ENCODE data around the gene ARFGAP2. TPM values are rescaled to one million over a fixed set of nuclear protein-coding genes. Genes with fewer than 3 reads are reported as not detected.
"Not testable (repeated sequence)": the region's sequence is repeated elsewhere in the genome, so short reads cannot be mapped to it uniquely, and the experiment has no call there.

Gene ARFGAP2
- total RNA-seq, 3 donors from 2014 or later, result 139 to 183 (median 175) TPM

DNA sequence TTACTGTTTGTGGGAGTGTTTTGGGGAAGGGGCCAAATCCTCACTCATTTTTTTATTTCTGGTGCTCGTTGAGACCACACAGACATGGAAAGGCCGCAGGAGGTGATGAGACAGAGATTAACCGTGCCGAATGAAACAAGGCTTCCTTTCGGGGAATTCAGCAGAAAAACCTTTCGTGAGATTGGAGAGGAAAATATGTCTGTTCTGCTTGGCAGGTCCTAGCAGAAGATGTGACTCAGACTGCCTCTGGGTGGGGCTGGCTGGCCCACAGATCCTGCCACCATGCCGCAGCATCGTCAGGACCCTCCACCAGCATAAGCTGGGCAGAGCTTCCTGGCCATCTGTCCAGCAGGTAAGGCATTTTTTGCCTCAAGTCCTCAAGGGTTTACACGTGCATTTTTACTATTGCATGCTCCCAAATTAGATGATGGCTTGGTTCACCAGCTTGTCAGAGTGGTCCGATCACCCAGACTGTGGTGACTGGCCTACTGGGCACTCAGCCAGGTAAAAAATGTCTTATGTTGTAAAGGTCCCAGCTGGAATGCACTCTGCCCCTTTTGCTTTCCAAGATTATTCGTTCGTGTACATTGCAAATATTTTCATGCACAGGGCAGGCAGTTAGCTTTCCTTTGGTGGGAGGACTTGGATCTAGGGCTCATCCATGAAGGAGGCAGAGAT, 39.6 kb upstream of the ARFGAP2 start:
- Histone ChIP-seq H3K36me3 (no peaks in the 10 kb centered on the region), H3K27ac (peak overlapping the region; percentile 93), H3K9me3 (no peaks in the 10 kb centered on the region), H3K27me3 (no peaks in the 10 kb centered on the region), H3K4me3 (peak overlapping the region; percentile 53 to 76 (median 70)), H3K4me1 (peaks cover 0 to 10% of the 10 kb centered on the region in 2 donors)
- TF ChIP-seq POLR2A (IDR thresholded peaks at IDR 0.05), result no peak
- peak in 1 of 3 donors; percentile 38 for TF ChIP-seq POLR2AphosphoS5 (IDR thresholded peaks at IDR 0.05)
- intact Hi-C loops (cut with DNase I; ENCODE audit: low total_unique reads), result loop anchor here (2.0 kb wide), 1 partner anchor 29 kb away; the partner anchor contains the start of gene PACSIN3
- no peak for DNase-seq (ENCODE audit: low spot score in 2 of 2)

- DNase-seq (ENCODE audit: low spot score in 2 of 2), result no peak
- intact Hi-C loops (cut with DNase I; ENCODE audit: low total_unique reads), result no loop called here
- peak overlapping the region; percentile 93 for H3K27ac ChIP-seq
- H3K36me3 ChIP-seq, result no peaks in the 10 kb centered on the region
- H3K4me1 ChIP-seq, result peaks cover 0 to 10% of the 10 kb centered on the region in 2 donors
- no peak for TF ChIP-seq POLR2AphosphoS5 (IDR thresholded peaks at IDR 0.05)
- H3K27me3 ChIP-seq, result no peaks in the 10 kb centered on the region
- peak overlapping the region; percentile 53 to 76 (median 70) for H3K4me3 ChIP-seq
- H3K9me3 ChIP-seq, result no peaks in the 10 kb centered on the region
These were observed 38.8 kb upstream of the ARFGAP2 start for GRCh38 chr11:47215366-47215910.

GRCh38 chr11:47213950-47214565, 37.4 kb upstream of the ARFGAP2 start:
- Histone ChIP-seq H3K4me3 (peak overlapping the region; percentile 53 to 76 (median 70)), H3K27me3 (no peaks in the 10 kb centered on the region), H3K27ac (peak overlapping the region; percentile 93), H3K4me1 (peaks cover 0 to 10% of the 10 kb centered on the region in 2 donors), H3K36me3 (no peaks in the 10 kb centered on the region), H3K9me3 (no peaks in the 10 kb centered on the region)
- peak; percentile 38 to 68 (median 60) for TF ChIP-seq POLR2AphosphoS5 (IDR thresholded peaks at IDR 0.05)
- TF ChIP-seq POLR2A (IDR thresholded peaks at IDR 0.05), result peak; percentile 36
- no peak for TF ChIP-seq CTCF (IDR thresholded peaks at IDR 0.05)
- intact Hi-C loops (cut with DNase I; ENCODE audit: low total_unique reads), result no loop called here
- DNase-seq (ENCODE audit: low spot score in 2 of 2), result peak; percentile 89 to 92

DNA sequence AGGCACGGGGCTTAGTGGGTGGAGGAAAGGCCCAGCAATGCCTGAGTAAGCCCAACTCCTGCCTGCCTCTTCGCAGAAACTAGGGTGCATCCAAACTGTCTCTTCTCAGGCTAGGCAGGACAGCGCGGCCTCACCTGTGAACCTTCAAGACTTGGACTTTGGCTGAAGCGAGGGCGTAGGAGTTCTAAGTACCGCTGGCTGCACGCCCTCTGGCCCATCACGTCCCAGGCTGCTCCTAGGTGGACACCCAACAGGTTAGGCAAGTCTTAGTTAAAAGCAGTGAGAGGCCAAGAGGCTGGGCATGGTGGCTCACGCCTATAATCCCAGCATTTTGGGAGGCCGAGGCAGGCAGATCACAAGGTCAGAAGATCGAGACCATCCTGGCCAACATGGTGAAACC, 36.3 kb upstream of the ARFGAP2 start:
- no peak for TF ChIP-seq POLR2A (IDR thresholded peaks at IDR 0.05)
- TF ChIP-seq POLR2AphosphoS5 (IDR thresholded peaks at IDR 0.05), result no peak
- TF ChIP-seq CTCF (IDR thresholded peaks at IDR 0.05), result no peak
- Histone ChIP-seq H3K27me3 (no peaks in the 10 kb centered on the region), H3K4me3 (no peak overlapping the region), H3K36me3 (no peaks in the 10 kb centered on the region), H3K9me3 (no peaks in the 10 kb centered on the region), H3K4me1 (peaks cover 0 to 10% of the 10 kb centered on the region in 2 donors), H3K27ac (peak overlapping the region in 1 of 2 donors; percentile 16)
- intact Hi-C loops (cut with DNase I; ENCODE audit: low total_unique reads), result no loop called here
- DNase-seq (ENCODE audit: low spot score in 2 of 2), result peak in 1 of 2 donors; percentile 46

GRCh38 chr11:47208628-47209027, 31.9 kb upstream of the ARFGAP2 start:
- no peak overlapping the region for H3K27ac ChIP-seq
- H3K36me3 ChIP-seq, result no peaks in the 10 kb centered on the region
- no peaks in the 10 kb centered on the region for H3K4me1 ChIP-seq
- H3K4me3 ChIP-seq, result no peak overlapping the region
- DNase-seq (ENCODE audit: low spot score in 2 of 2), result no peak
- no peaks in the 10 kb centered on the region for H3K9me3 ChIP-seq
- intact Hi-C loops (cut with DNase I; ENCODE audit: low total_unique reads), result no loop called here
- no peaks in the 10 kb centered on the region for H3K27me3 ChIP-seq
- no peak for TF ChIP-seq POLR2AphosphoS5 (IDR thresholded peaks at IDR 0.05)
- no peak for TF ChIP-seq CTCF (IDR thresholded peaks at IDR 0.05)
- TF ChIP-seq POLR2A (IDR thresholded peaks at IDR 0.05), result no peak

DNA sequence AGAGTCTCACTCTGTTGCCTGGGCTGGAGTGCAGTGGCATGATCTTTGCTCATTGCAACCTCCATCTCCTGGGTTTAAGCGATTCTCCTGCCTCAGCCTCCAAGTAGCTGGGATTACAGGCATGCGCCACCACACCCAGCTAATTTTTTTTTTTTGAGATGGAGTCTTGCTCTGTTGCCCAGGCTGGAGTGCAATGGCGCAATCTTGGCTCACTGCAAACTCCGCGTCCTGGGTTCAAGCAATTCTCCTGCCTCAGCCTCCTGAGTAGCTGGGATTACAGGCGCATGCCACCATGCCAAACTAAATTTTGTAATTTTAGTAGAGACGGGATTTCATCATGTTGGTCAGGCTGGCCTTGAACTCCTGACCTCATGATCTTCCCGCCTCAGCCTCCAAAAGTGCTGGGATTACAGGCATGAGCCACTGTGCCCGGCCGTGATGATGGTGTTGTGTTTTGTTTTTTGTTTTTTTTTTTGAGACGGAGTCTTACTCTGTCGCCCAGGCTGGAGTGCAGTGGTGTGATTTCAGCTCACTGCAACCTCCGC, 31.4 kb upstream of the ARFGAP2 start:
- H3K27me3 ChIP-seq; intact Hi-C loops (cut with DNase I; ENCODE audit: low total_unique reads); H3K4me3 ChIP-seq; H3K4me1 ChIP-seq; H3K36me3 ChIP-seq; H3K9me3 ChIP-seq; DNase-seq (ENCODE audit: low spot score in 2 of 2); H3K27ac ChIP-seq: not testable (repeated sequence)

All from breast epithelium (tissue), 4 donors.